H1 (cell line): ENCODE results near the gene DYNLL2. TPM values are rescaled to one million over a fixed set of nuclear protein-coding genes. Genes with fewer than 3 reads are reported as not detected.

Source experiments
- CBX8 ChIP-seq: fragments of 300-800, 300-1000 bp; sonication (generic); IDR thresholded peaks from 2 replicates; pipeline ENCODE4 v1.7.1; 2016; ENCODE audit warnings: low read depth, low read length, borderline replicate concordance
- CHD2 ChIP-seq: IDR thresholded peaks from 2 replicates; pipeline ENCODE4 v1.6.1; 2012; ENCODE audit warnings: low read length, improper control_type of control experiment
- GTF2F1 ChIP-seq: IDR thresholded peaks from 2 replicates; pipeline ENCODE4 v1.6.1; 2012; ENCODE audit warnings: low read depth, low read length, improper control_type of control experiment, borderline replicate concordance
- POLR2AphosphoS5 ChIP-seq: IDR thresholded peaks from 2 replicates; pipeline ENCODE4 v1.6.1; 2011; ENCODE audit warnings: low read depth, low read length
- RBBP5 ChIP-seq: IDR thresholded peaks from 2 replicates; pipeline ENCODE4 v1.7.1; 2012; ENCODE audit warnings: low read depth, mild to moderate bottlenecking, inconsistent platforms, low read length, moderate library complexity, borderline replicate concordance
- RXRA ChIP-seq: IDR thresholded peaks from 2 replicates; pipeline ENCODE4 v1.6.1; 2011; ENCODE audit warnings: low read depth, mild to moderate bottlenecking, low read length, moderate library complexity; ENCODE audit not compliant: insufficient read depth
- SP1 ChIP-seq: IDR thresholded peaks from 2 replicates; pipeline ENCODE4 v1.6.1; 2011; ENCODE audit warnings: low read depth, low read length
- SP4 ChIP-seq: IDR thresholded peaks from 2 replicates; pipeline ENCODE4 v1.6.1; 2012; ENCODE audit warnings: low read length, inconsistent platforms
- TAF1 ChIP-seq: IDR thresholded peaks from 2 replicates; pipeline ENCODE4 v1.6.1; 2011; ENCODE audit warnings: mild to moderate bottlenecking, low read depth, low read length
- TAF7 ChIP-seq: optimal IDR thresholded peaks from 2 replicates; pipeline ENCODE3; 2011; ENCODE audit warnings: low read depth, mild to moderate bottlenecking, inconsistent platforms, low read length, moderate library complexity, borderline replicate concordance
- TBP ChIP-seq: IDR thresholded peaks from 2 replicates; pipeline ENCODE4 v1.6.1; 2011; ENCODE audit warnings: low read depth, low read length, improper control_type of control experiment
- polyA plus RNA-seq, 7 experiments: library from polyadenylated mRNA; depleted of rRNA in 3 of 7; stranded (reverse) in 5 of 7; unstranded in 2 of 7; fragments of >200 nt in 5 of 7; fragments of 200-250 nt in 2 of 7; gene quantifications; 1 replicate in 5 of 7; 2 replicates in 1 of 7; 4 replicates in 1 of 7; pipeline versions ENCODE4 v1.2.1 to v1.2.3, GENCODE V29; 2011 to 2013; ENCODE audit warnings: missing spikeins in 2 of 7, mixed read lengths in 2 of 7
- total RNA-seq: library from RNA; stranded (reverse); fragmentation: NEBNext Ultra II Directional; extraction: Animal tissue kit (Norgen Biotek cat#: 25700); gene quantifications from 2 replicates; pipeline ENCODE4 v1.2.1, GENCODE V29; 2021
- TF ChIP-seq, protein P1 (sequence below), 3 experiments: IDR thresholded peaks; 1 replicate in 2 of 3; 2 replicates in 1 of 3; pipeline versions ENCODE4 v1.5.1 to v1.6.1; 2011; ENCODE audit warnings: low read length in 3 of 3, mild to moderate bottlenecking in 3 of 3, inconsistent platforms in 2 of 3, low read depth in 1 of 3, moderate library complexity in 1 of 3; ENCODE audit not compliant: insufficient read depth in 1 of 3; ENCODE audit errors: control extremely low read depth in 1 of 3

The DYNLL2 gene
- total and polyA plus RNA-seq, 2 of the 8 experiments (the other 6 are each of a cell fraction or from before 2014, with no cell fraction given): 19.8 to 52.7 TPM

DNA sequence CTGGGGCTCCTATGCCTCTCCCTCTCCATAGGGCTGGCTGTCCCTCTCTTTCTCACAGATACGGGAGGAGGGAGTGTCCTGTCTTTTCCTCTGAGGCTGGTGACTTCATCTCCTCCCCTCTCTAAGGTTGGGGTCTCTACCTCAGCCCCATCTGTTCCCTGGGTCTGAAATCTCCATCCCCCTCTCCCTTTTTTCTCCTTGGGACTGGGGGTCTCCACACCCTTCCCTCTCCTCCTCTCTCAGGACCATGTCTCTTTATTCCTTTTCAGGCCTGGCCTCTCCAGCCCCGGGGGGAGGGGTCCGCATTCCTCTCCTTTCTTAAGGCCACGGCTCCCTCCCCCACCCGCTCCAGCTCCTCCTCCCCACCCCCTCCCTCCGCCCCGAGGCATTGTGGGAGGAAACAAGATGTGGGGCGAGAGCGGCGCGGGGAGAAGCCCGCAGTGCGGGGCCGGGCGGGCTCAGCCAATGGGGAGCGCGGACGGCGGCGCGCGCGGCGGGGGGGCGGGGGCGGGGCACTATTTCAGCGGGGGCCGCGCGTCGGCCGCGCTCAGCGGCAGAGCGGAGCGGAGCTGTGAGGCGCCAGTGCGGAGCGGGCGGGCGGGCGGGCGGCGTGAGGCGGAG lies at the start of gene DYNLL2 (continued):
- TF ChIP-seq TAF7: peak; percentile 56
- TF ChIP-seq TAF1: peak; percentile 75
- TF ChIP-seq, protein P1, sequence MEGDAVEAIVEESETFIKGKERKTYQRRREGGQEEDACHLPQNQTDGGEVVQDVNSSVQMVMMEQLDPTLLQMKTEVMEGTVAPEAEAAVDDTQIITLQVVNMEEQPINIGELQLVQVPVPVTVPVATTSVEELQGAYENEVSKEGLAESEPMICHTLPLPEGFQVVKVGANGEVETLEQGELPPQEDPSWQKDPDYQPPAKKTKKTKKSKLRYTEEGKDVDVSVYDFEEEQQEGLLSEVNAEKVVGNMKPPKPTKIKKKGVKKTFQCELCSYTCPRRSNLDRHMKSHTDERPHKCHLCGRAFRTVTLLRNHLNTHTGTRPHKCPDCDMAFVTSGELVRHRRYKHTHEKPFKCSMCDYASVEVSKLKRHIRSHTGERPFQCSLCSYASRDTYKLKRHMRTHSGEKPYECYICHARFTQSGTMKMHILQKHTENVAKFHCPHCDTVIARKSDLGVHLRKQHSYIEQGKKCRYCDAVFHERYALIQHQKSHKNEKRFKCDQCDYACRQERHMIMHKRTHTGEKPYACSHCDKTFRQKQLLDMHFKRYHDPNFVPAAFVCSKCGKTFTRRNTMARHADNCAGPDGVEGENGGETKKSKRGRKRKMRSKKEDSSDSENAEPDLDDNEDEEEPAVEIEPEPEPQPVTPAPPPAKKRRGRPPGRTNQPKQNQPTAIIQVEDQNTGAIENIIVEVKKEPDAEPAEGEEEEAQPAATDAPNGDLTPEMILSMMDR (IDR thresholded peaks at IDR 0.05; ENCODE audit: control extremely low read depth in 1 of 3, insufficient read depth in 1 of 3, low read depth in 1 of 3, low read length in 3 of 3): no peak
- peak; percentile 65; the same call in 1 of the 2 replicates for TF ChIP-seq SP1
- TF ChIP-seq POLR2AphosphoS5: peak; percentile 52; the same call in 1 of the 2 replicates
- TF ChIP-seq RBBP5: peak; percentile 98; the same call in 1 of the 2 replicates
- TF ChIP-seq CBX8: no peak
- 0 out of 2 replicates have a peak, but pooled peaks have one; percentile 1 for TF ChIP-seq SP4
- no peak; the same call in 1 of the 2 replicates for TF ChIP-seq GTF2F1
- no peak for TF ChIP-seq CHD2
- peak; percentile 73; the same call in 1 of the 2 replicates for TF ChIP-seq TBP
- no peak for TF ChIP-seq RXRA
